ENCODE measurements around the gene POLR3C.

The POLR3C gene, protein sequence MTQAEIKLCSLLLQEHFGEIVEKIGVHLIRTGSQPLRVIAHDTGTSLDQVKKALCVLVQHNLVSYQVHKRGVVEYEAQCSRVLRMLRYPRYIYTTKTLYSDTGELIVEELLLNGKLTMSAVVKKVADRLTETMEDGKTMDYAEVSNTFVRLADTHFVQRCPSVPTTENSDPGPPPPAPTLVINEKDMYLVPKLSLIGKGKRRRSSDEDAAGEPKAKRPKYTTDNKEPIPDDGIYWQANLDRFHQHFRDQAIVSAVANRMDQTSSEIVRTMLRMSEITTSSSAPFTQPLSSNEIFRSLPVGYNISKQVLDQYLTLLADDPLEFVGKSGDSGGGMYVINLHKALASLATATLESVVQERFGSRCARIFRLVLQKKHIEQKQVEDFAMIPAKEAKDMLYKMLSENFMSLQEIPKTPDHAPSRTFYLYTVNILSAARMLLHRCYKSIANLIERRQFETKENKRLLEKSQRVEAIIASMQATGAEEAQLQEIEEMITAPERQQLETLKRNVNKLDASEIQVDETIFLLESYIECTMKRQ

DNA sequence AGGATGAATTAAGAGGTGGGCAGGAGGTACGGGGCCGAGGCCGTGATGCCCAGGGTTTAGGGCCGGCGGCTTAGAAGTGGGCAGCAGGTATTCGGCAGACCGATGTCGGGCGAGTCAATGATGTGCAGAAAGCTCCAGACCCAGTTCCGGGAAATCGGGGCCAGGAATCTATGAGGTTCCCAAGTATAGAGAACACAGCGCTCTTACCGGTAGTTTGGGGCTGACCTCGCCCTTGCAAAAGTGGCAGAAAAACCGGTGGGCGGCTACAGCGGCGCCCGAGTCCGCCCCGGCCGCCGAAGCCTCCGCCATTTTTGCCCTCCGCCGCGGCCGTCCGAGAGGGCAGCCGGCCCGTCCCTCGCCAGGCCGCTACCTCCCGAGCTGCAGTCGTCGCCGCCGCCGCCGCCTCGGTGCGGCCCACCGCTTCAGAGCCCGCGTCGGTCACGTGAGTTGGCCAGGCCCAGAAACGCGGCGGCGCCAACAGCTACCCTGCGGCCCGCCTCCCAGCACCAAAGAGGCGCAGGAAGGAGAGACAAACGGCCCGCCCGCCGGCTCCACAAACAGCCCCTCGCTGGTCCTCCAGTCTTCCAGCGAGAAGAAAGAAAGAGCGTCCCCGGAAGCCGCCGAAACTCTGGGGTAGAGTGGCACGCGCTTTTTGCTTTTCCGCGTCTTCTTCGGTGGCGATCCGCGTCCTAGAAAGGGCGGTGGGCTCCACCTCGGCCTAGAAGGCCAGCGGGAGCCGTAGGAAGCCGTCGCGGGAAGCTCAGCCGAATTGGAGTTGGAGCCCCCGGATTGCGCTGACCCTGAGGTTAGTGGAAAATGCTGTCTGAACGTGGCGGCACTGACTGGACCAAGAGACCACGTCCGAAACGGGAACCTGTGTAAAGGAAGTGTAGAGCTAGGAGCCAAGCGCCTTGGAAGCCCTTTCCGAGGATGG, at the start of gene POLR3C, which contains the start of gene RNF115:
TSS of gene POLR3C (plus strand) at position 636 of the 934 bp plus-strand sequence. CDS start 1,577 bp downstream, outside the sequence.
TSS of gene RNF115 (minus strand) at position 531 of the 934 bp plus-strand sequence. CDS start at position 309, 222 bp downstream.
- TF ChIP-seq, protein P1, sequence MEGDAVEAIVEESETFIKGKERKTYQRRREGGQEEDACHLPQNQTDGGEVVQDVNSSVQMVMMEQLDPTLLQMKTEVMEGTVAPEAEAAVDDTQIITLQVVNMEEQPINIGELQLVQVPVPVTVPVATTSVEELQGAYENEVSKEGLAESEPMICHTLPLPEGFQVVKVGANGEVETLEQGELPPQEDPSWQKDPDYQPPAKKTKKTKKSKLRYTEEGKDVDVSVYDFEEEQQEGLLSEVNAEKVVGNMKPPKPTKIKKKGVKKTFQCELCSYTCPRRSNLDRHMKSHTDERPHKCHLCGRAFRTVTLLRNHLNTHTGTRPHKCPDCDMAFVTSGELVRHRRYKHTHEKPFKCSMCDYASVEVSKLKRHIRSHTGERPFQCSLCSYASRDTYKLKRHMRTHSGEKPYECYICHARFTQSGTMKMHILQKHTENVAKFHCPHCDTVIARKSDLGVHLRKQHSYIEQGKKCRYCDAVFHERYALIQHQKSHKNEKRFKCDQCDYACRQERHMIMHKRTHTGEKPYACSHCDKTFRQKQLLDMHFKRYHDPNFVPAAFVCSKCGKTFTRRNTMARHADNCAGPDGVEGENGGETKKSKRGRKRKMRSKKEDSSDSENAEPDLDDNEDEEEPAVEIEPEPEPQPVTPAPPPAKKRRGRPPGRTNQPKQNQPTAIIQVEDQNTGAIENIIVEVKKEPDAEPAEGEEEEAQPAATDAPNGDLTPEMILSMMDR (IDR thresholded peaks at IDR 0.05), result no peak

DNA sequence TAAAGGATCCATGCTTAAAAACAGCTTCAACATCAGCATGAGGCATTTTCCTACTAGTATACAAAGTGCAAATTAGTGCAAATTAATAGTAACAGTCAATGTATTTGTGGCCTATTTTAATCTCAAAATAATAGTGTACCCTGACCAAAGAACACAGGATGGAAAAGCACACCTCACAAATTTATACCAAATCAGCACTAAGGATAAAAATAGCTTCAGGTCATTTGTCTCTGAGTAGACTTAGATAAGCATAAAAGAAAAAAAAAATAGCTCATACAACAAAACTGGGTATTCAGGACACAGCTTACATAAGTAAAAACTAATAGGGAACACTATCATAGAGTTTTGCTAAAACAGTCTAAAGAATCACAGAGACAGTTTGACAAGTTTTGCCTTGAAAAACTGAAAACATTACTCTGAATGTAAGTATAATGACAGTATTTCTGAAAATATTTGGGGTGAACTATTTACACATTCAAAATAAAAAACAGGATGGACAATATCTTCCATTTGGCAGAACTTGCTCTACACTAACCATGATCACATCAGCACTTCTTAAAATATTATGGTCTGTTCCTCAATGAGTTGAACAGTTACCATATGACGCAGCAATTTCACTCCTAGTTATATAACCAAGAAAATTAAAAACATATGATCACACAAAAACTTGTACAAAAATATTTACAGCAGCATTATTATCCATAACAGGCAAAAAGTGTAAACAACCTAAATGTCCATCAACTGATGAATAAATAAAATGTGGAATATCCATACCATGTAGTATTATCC, 46.4 kb upstream of the POLR3C start:
- TF ChIP-seq, protein P1 (IDR thresholded peaks at IDR 0.05), result no peak

DNA sequence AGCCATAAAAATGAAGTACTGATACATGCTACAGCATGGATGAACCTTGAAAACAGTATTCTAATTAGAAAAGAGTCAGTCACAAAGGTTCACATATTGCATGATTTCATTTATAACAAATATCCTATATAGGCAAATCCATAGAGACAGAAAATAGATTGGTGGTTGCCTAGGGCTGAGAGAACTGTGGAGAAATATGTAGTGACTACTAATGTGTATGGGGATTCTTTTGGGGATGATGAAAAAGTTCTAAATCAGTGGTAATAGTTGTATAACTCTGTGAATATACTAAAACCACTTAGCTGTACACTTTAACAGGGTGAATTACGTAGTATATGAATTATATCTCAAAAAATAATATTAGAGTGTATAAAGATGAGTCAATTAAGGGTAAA, 45.9 kb upstream of the POLR3C start:
- TF ChIP-seq, protein P1 (IDR thresholded peaks at IDR 0.05), result no peak

DNA sequence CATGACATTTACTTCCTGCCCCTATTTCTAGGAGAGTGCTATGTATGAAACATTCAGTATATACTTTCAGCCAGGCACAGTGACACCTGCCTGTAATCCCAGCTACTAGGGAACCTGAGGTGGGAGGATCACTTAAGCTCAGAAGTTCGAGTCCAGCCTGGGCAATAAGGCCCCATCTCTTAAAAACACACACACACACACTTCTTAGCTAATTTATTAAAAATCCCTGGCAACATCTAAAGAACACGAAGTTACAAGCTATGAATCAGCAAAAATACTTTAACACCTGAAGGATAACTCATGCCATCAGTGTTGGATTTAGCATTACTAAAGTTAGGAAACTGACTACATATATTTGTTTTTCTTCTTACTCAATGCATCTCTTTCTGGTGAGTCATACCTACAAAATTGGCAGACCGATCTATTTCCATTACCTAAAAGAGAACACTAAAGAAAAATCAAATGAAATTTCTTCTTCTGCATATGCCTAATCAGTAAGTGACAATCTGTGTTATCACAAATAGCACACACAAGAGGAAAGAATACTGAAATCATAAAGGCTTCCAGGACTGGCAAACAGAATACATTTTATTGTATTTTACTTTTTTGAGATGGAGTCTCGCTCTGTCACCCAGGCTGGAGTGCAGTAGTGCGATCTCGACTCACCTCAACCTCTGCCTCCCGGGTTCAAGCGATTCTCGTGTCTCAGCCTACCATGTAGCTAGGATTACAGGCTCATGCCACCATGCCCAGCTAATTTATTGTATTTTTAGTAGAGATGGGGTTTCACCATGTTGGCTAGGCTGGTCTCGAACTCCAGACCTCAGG, 41.5 kb upstream of the POLR3C start:
- TF ChIP-seq, protein P1 (IDR thresholded peaks at IDR 0.05), result no peak

DNA sequence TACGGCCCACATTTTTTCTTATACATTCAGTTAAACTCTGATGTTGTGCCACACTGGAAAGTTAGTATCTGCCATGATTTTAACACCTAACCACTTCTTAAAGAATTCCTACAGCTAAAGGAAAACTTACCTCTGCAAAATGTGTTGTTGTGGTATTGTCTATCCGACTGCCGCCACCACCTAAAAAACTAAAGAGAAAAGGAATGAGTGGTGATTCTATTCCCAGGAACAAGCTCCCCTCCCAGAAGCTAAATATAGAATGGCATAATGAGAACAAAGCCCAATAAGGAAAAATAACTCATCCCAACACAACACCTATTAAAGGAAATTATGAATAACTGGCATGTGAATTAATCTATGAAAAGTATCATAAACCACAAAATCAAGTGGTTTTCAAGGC, 39.6 kb upstream of the POLR3C start:
- TF ChIP-seq, protein P1 (IDR thresholded peaks at IDR 0.05), result no peak

DNA sequence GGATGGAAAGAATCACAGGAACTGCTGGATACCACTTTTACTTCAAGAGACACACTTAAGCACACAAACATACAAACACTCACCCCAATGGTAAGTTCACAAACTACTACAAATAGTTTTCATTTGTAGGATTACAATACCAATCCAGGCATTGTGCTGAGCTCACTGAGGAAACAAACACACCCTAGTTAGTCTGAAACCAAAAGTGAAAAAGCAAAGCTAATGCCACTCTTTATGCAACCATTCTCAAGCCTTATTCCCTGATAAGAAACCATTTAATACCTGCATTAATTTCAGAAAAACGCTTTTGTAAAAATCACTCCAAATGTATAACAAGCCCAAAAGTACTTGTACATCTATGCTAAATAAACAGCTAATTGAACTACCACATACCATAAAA, 38.5 kb upstream of the POLR3C start:
- TF ChIP-seq, protein P1 (IDR thresholded peaks at IDR 0.05), result no peak
